ENCODE results near the gene IGF2R. TPM values are rescaled to one million over a fixed set of nuclear protein-coding genes. Genes with fewer than 3 reads are reported as not detected.
A peak's percentile ranks its signal among the peaks of the same experiment; 100 is the strongest.

The IGF2R gene
- total RNA-seq, 1 experiment from 2014 or later: 84.3 TPM

DNA sequence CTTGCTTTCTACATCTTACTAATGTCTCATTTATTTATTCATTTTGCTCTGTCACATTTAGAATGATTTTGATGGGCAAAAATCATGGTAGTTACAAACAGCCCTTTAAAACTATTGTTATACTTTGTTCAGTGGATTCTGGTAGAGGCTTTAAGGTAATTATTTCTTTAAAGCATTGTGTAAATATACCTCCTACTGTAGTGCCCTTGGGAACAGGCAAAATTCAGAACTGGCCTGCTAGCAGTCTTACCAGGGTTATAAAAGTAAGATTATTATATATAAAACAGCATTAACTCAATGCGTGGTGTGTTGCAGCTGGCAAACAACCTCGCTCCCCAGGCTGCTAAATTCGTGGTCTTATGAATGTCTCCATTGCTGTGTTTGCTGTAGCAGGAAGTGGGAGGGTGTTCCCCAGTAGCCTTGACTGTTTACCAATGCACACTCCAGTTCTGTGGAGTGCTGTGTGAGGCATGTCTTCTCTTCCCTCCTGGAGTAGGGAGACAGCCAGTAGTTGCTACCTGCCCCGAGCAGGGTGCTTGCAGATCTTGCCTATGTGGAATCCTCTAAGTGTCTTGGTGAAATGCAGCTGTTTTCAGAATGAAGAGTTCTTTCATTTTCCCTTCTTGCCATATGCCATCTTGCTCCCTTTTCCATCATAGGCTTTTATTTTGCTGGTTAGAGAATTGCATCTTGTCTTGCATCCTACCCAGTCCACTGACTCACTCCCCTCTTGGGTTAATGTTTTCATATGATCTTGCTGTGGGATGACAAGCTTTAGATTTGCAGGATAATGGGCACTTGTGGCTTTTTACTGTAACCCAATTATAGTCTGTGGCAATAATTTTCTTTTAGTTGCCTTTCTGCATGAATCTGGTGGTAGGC is 45.3 kb downstream of the IGF2R start:
- DNase-seq (ENCODE audit: extremely low read depth, low read depth): no peak

DNA sequence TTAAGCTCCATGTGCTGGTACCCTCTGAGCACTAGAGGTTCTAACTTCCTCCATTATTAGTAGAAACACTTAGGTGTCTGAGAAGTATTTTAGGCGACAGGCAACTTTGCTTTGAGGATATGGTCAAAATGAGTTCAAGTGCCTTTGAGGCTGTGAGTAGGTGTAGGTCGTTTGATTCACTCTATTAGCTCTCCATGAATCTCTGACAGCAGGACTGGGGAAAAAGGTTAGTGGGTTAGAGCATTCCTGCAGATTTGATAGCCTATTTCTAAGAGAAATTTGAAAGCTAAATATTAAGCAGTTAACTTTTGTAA is 45.9 kb downstream of the IGF2R start:
- DNase-seq (ENCODE audit: extremely low read depth, low read depth): no peak

DNA sequence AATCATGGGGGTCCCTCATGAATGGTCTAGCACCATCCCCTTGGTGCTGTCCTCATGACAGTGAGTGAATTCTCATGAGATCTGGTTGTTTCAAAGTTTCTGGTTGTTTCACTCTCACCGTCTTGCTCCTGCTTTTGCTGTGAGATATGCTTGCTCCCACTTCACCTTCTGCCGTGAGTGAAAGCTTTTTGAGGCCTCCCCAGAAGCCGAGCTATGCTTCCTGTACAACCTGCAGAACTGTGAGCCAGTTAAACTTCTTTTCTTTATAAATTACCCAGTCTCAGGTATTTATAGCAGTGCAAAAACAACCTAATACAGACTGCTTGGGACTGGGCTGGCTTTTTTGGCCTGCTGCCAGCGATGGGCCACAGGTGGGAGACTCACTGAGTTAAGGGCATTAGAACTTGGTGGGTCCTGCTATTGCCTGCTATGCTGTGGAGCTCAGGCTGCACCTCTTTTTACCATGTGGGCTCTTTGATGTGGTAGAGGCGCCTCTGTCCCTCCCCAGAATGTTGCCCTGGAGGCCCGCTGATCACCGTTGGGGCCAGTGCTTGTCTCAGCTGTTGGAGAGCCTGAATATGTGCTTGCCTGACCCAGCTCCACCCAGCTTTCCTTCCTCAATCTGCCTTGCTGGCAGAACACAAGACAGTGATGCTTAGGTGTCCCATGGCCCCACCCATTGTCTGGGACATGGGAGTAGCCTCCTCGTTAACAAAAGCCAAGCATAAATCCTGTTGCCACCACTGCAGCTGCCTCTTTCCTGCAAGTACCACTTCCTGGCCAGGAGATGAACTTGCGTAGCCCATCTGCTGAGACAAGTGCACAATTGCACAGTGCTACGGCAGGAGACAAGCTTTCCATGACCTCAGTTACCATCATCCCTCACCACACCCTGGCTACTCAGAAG is 47.1 kb downstream of the IGF2R start:
- no peak for DNase-seq (ENCODE audit: extremely low read depth, low read depth)

DNA sequence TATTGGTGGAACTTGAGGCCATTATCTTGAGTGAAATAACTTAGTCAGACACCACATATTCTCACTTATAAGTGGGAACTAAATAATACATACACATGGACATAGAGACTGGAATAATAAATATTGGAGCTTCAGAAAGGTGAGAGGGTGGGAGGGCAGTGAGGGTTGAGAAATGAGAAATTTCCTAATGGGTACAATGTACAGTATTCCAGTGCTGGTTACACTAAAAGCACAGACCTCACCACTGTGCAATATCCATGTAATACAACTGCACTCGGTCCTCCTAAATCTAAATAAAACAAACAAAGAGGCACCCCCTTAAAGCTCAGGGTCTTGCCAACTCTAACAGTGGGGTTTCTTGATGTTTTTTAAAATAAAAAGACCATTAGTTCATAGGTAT is 53.2 kb downstream of the IGF2R start:
- no peak for DNase-seq (ENCODE audit: extremely low read depth, low read depth)

DNA sequence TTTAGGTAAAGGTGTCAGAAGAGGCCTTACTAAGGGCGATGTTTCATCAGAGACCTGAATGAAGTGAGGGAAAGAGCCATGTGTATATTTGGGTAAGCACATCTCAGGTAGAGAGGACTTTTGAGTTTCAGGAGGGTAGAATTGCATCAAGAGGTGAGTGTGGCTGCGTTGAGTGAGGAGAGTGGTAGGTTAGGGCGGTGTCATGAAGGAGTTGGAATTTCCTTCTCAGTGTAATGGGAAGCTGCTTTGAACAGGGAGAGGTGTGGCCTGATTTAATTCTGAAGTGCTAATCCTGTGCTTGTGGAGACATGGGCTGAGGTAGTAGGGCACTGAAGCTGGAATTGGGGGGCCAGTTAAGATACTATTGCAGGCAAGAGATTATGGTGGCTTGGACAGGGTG is 53.9 kb downstream of the IGF2R start:
- DNase-seq (ENCODE audit: extremely low read depth, low read depth): no peak

- DNase-seq (ENCODE audit: extremely low read depth, low read depth): no peak
These were observed 55.3 kb downstream of the IGF2R start for GRCh38 chr6:160024152-160024551.

DNA sequence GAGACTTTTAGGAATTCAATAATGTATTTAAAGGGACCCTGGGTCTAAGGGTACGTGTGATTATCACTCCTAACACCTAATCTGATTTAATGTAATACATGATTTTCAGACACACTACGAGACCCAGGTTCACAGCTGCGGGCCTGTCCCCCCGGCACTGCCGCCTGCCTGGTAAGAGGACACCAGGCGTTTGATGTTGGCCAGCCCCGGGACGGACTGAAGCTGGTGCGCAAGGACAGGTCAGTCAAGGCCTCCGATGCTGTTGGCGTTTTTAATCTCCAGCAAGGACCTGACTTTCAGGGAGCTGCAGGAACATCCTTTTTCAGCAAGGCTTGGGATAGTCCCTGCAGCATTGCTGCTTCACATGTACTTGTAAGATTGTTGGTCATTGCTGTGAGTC is 58.2 kb downstream of the IGF2R start:
- DNase-seq (ENCODE audit: extremely low read depth, low read depth): no peak

GRCh38 chr6:160027931-160028330 is 59.0 kb downstream of the IGF2R start:
- DNase-seq (ENCODE audit: extremely low read depth, low read depth): no peak

GRCh38 chr6:160028487-160029275 is 59.8 kb downstream of the IGF2R start:
- no peak for DNase-seq (ENCODE audit: extremely low read depth, low read depth)

GRCh38 chr6:160029525-160029924 is 60.6 kb downstream of the IGF2R start:
- no peak for DNase-seq (ENCODE audit: extremely low read depth, low read depth)

- DNase-seq (ENCODE audit: extremely low read depth, low read depth): peak; percentile 78
These were observed 61.2 kb downstream of the IGF2R start for GRCh38 chr6:160030103-160030502.

- no peak for DNase-seq (ENCODE audit: extremely low read depth, low read depth)
These were observed 62.6 kb downstream of the IGF2R start for GRCh38 chr6:160031442-160031841.

DNA sequence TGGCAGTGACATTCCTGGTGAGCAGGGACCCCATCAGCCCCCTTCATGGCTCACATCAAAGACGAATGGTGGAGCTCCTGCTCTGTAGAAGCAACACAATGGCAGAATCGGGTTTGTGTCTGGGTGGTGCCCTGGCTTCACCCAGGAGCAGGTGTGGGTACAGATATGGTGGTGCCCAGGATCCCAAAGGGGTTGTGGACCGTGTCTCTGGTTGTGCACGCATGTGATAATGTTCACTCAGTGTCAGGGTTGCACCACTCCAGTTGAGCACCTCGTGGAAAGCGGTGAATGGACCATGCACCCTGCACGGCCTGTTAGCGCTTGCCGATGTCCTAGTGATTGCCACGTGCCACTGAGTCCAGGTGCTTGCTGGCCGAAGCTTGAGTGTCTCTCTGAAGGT is 63.0 kb downstream of the IGF2R start:
- DNase-seq (ENCODE audit: extremely low read depth, low read depth): no peak

DNA sequence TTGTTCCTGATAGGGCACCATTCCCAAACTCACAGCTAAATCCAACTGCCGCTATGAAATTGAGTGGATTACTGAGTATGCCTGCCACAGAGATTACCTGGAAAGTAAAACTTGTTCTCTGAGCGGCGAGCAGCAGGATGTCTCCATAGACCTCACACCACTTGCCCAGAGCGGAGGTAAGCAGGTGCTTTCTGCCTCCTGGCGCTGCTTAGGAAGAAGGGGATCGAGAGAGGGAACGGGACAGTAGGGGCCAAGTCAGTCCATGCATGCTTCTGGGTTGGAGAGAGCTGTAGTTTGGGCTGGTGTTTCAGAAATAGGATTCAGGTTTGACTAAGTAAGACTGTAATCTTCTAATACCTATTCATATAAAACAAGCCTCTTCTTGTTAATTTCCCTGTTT is 63.7 kb downstream of the IGF2R start:
- no peak for DNase-seq (ENCODE audit: extremely low read depth, low read depth)

DNA sequence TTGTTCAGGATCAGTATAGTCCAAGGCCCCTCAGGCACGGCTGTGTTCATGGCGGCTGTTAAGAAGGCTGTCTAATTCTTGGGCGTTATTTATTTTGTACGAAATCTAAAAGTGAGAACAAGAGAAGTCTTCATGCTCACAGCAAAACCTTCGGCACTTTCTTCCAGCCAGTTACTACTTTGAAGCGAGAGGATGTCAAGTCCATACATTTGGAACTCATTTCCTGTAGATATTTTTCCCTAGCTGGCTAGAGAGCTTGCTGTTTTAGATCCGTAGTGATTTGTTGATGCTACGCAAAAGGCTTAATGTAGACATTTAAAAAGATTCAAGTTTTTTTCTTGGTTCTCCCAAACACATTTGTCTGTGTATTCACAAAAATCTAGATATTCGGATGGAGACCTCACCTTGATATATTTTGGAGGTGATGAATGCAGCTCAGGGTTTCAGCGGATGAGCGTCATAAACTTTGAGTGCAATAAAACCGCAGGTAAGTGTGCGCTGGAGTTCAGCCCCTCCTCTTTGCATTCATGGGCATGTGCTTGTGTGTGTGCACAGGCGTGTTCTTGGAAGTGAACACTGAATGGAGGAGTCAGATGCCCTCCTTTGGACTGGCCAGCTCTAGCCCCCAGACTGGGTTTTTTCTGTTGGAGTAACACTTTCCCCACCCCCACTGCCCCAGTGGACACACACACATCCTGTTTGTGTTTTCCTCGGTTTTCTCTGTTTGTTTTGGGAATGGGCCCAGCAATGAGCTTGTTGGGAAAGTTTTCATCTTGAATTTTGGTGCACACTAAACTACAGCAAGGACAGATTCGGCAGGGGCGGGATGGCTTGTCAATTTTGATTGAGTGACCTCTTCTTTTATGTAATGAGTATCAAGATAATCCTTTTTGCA is 65.4 kb downstream of the IGF2R start:
- DNase-seq (ENCODE audit: extremely low read depth, low read depth): no peak

GRCh38 chr6:160035241-160035640 is 66.4 kb downstream of the IGF2R start:
- DNase-seq (ENCODE audit: extremely low read depth, low read depth): no peak

GRCh38 chr6:160035693-160036330 is 66.9 kb downstream of the IGF2R start:
- DNase-seq (ENCODE audit: extremely low read depth, low read depth): no peak

GRCh38 chr6:160036331-160036695 is 67.4 kb downstream of the IGF2R start:
- DNase-seq (ENCODE audit: extremely low read depth, low read depth): no peak

- DNase-seq (ENCODE audit: extremely low read depth, low read depth): peak; percentile 47
These were observed 67.9 kb downstream of the IGF2R start for GRCh38 chr6:160036790-160037206.

DNA sequence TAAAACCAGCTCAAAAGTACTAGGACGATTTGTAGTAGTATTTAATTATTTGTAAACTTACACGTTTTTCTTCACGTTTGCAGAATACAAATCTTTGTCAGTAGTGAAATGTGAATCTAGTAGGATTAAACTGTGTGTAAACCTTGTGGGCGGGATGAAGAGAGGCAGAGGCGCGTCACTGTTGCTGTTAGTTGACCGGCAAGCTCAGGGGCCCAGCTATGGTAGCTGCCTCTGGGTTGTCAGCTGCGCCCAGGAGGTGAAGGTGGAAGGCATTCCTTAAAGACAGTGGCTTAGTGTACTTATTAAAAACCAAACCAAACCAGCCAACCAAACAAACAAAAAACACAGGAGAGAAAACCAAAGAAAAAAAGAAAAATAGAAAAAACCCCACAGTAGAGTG is 69.6 kb downstream of the IGF2R start:
- no peak for DNase-seq (ENCODE audit: extremely low read depth, low read depth)

All from NCI-H460 (cell line).